ENCODE results near the gene SLC45A3.
"Not testable (repeated sequence)": the region's sequence is repeated elsewhere in the genome, so short reads cannot be mapped to it uniquely, and the experiment has no call there.

Gene SLC45A3

GRCh38 chr1:205680073-205680851 is at the start of gene SLC45A3:
Gene SLC45A3 (minus strand): TSS chr1:205680509. CDS start chr1:205664656, 15,853 bp downstream.
- Histone ChIP-seq H3K27ac (ENCODE audit: low read depth, low read length) (peak within 1 kb of the TSS; percentile 12; the same call in 1 of the 2 replicates), H3K36me3 (ENCODE audit: insufficient read depth, low read length) (no peaks in the 10 kb centered on the region), H3K79me2 (ENCODE audit: control insufficient read depth, insufficient read depth, low read length, unreplicated experiment) (peaks cover 11% of the 10 kb centered on the region), H2AFZ (ENCODE audit: low read length, unreplicated experiment) (peak within 1 kb of the TSS; percentile 83), H3K27me3 (ENCODE audit: insufficient read depth, low read length) (no peaks in the 10 kb centered on the region), H3K4me3 (ENCODE audit: low read depth, low read length) (peak within 1 kb of the TSS; percentile 90), H3K4me1 (ENCODE audit: control insufficient read depth, insufficient read depth, low read length, unreplicated experiment) (peaks cover 11% of the 10 kb centered on the region)

- H3K79me2 ChIP-seq (ENCODE audit: control insufficient read depth, insufficient read depth, low read length, unreplicated experiment) = peaks cover 67% of the 10 kb centered on the region
- H3K27me3 ChIP-seq (ENCODE audit: insufficient read depth, low read length) = no peaks in the 10 kb centered on the region
- peaks cover 14% of the 10 kb centered on the region for H3K36me3 ChIP-seq (ENCODE audit: insufficient read depth, low read length)
- no peak overlapping the region for H3K4me3 ChIP-seq (ENCODE audit: low read depth, low read length)
- H3K4me1 ChIP-seq (ENCODE audit: control insufficient read depth, insufficient read depth, low read length, unreplicated experiment) = no peaks in the 10 kb centered on the region
- no peak overlapping the region for H2AFZ ChIP-seq (ENCODE audit: low read length, unreplicated experiment)
- H3K27ac ChIP-seq (ENCODE audit: low read depth, low read length) = no peak overlapping the region
Measured at GRCh38 chr1:205726619-205727125, 46.4 kb upstream of the SLC45A3 start.

GRCh38 chr1:205725514-205725913 is 45.2 kb upstream of the SLC45A3 start:
- Histone ChIP-seq H3K4me1 (ENCODE audit: control insufficient read depth, insufficient read depth, low read length, unreplicated experiment) (no peaks in the 10 kb centered on the region), H3K36me3 (ENCODE audit: insufficient read depth, low read length) (peaks cover 17% of the 10 kb centered on the region), H3K4me3 (ENCODE audit: low read depth, low read length) (no peak overlapping the region), H2AFZ (ENCODE audit: low read length, unreplicated experiment) (no peak overlapping the region), H3K79me2 (ENCODE audit: control insufficient read depth, insufficient read depth, low read length, unreplicated experiment) (peaks cover 56% of the 10 kb centered on the region), H3K27me3 (ENCODE audit: insufficient read depth, low read length) (no peaks in the 10 kb centered on the region), H3K27ac (ENCODE audit: low read depth, low read length) (no peak overlapping the region)

GRCh38 chr1:205720740-205721139 is 40.4 kb upstream of the SLC45A3 start:
- not testable (repeated sequence) for H2AFZ ChIP-seq (ENCODE audit: low read length, unreplicated experiment); H3K4me1 ChIP-seq (ENCODE audit: control insufficient read depth, insufficient read depth, low read length, unreplicated experiment); H3K27ac ChIP-seq (ENCODE audit: low read depth, low read length); H3K27me3 ChIP-seq (ENCODE audit: insufficient read depth, low read length); H3K4me3 ChIP-seq (ENCODE audit: low read depth, low read length)
- Histone ChIP-seq H3K36me3 (ENCODE audit: insufficient read depth, low read length) (peaks cover 41% of the 10 kb centered on the region), H3K79me2 (ENCODE audit: control insufficient read depth, insufficient read depth, low read length, unreplicated experiment) (peaks cover 21% of the 10 kb centered on the region)

- Histone ChIP-seq H3K36me3 (ENCODE audit: insufficient read depth, low read length) (peaks cover 51% of the 10 kb centered on the region), H3K79me2 (ENCODE audit: control insufficient read depth, insufficient read depth, low read length, unreplicated experiment) (peaks cover 12% of the 10 kb centered on the region)
Measured at GRCh38 chr1:205719762-205720161, 39.5 kb upstream of the SLC45A3 start.

GRCh38 chr1:205719015-205719414 is 38.7 kb upstream of the SLC45A3 start:
- Histone ChIP-seq H3K4me1 (ENCODE audit: control insufficient read depth, insufficient read depth, low read length, unreplicated experiment) (no peaks in the 10 kb centered on the region), H3K4me3 (ENCODE audit: low read depth, low read length) (no peak overlapping the region), H3K27ac (ENCODE audit: low read depth, low read length) (no peak overlapping the region), H3K27me3 (ENCODE audit: insufficient read depth, low read length) (no peaks in the 10 kb centered on the region), H3K36me3 (ENCODE audit: insufficient read depth, low read length) (peaks cover 50% of the 10 kb centered on the region), H2AFZ (ENCODE audit: low read length, unreplicated experiment) (no peak overlapping the region), H3K79me2 (ENCODE audit: control insufficient read depth, insufficient read depth, low read length, unreplicated experiment) (peaks cover 7% of the 10 kb centered on the region)

More at GRCh38 chr1:205719762-205720161, 39.5 kb upstream of the SLC45A3 start:
- Histone ChIP-seq H2AFZ (ENCODE audit: low read length, unreplicated experiment) (no peak overlapping the region), H3K4me1 (ENCODE audit: control insufficient read depth, insufficient read depth, low read length, unreplicated experiment) (no peaks in the 10 kb centered on the region), H3K27me3 (ENCODE audit: insufficient read depth, low read length) (no peaks in the 10 kb centered on the region), H3K4me3 (ENCODE audit: low read depth, low read length) (no peak overlapping the region), H3K27ac (ENCODE audit: low read depth, low read length) (no peak overlapping the region)

- H3K27ac ChIP-seq (ENCODE audit: low read depth, low read length) = no peak overlapping the region
- H3K36me3 ChIP-seq (ENCODE audit: insufficient read depth, low read length) = peaks cover 48% of the 10 kb centered on the region
Measured at GRCh38 chr1:205716371-205717132, 36.2 kb upstream of the SLC45A3 start.

GRCh38 chr1:205715628-205716027 is 35.3 kb upstream of the SLC45A3 start:
- H3K36me3 ChIP-seq (ENCODE audit: insufficient read depth, low read length) = peaks cover 49% of the 10 kb centered on the region

More at GRCh38 chr1:205716371-205717132, 36.2 kb upstream of the SLC45A3 start:
- no peak overlapping the region for H3K4me3 ChIP-seq (ENCODE audit: low read depth, low read length)
- H2AFZ ChIP-seq (ENCODE audit: low read length, unreplicated experiment) = no peak overlapping the region
- H3K79me2 ChIP-seq (ENCODE audit: control insufficient read depth, insufficient read depth, low read length, unreplicated experiment) = no peaks in the 10 kb centered on the region
- no peaks in the 10 kb centered on the region for H3K4me1 ChIP-seq (ENCODE audit: control insufficient read depth, insufficient read depth, low read length, unreplicated experiment)
- no peaks in the 10 kb centered on the region for H3K27me3 ChIP-seq (ENCODE audit: insufficient read depth, low read length)

GRCh38 chr1:205714906-205715246 is 34.6 kb upstream of the SLC45A3 start:
- Histone ChIP-seq H3K4me3 (ENCODE audit: low read depth, low read length) (no peak overlapping the region), H2AFZ (ENCODE audit: low read length, unreplicated experiment) (no peak overlapping the region), H3K4me1 (ENCODE audit: control insufficient read depth, insufficient read depth, low read length, unreplicated experiment) (peaks cover 3% of the 10 kb centered on the region), H3K79me2 (ENCODE audit: control insufficient read depth, insufficient read depth, low read length, unreplicated experiment) (no peaks in the 10 kb centered on the region), H3K36me3 (ENCODE audit: insufficient read depth, low read length) (peaks cover 42% of the 10 kb centered on the region), H3K27me3 (ENCODE audit: insufficient read depth, low read length) (no peaks in the 10 kb centered on the region), H3K27ac (ENCODE audit: low read depth, low read length) (peak overlapping the region; percentile 13; the same call in 1 of the 2 replicates)

More at GRCh38 chr1:205715628-205716027, 35.3 kb upstream of the SLC45A3 start:
- no peak overlapping the region for H3K27ac ChIP-seq (ENCODE audit: low read depth, low read length)
- no peak overlapping the region for H3K4me3 ChIP-seq (ENCODE audit: low read depth, low read length)
- H3K27me3 ChIP-seq (ENCODE audit: insufficient read depth, low read length) = no peaks in the 10 kb centered on the region
- no peaks in the 10 kb centered on the region for H3K4me1 ChIP-seq (ENCODE audit: control insufficient read depth, insufficient read depth, low read length, unreplicated experiment)
- no peaks in the 10 kb centered on the region for H3K79me2 ChIP-seq (ENCODE audit: control insufficient read depth, insufficient read depth, low read length, unreplicated experiment)
- H2AFZ ChIP-seq (ENCODE audit: low read length, unreplicated experiment) = no peak overlapping the region

- H3K27me3 ChIP-seq (ENCODE audit: insufficient read depth, low read length) = no peaks in the 10 kb centered on the region
- peak overlapping the region; percentile 13; the same call in 1 of the 2 replicates for H3K27ac ChIP-seq (ENCODE audit: low read depth, low read length)
- H2AFZ ChIP-seq (ENCODE audit: low read length, unreplicated experiment) = no peak overlapping the region
- H3K4me1 ChIP-seq (ENCODE audit: control insufficient read depth, insufficient read depth, low read length, unreplicated experiment) = peaks cover 6% of the 10 kb centered on the region
- H3K79me2 ChIP-seq (ENCODE audit: control insufficient read depth, insufficient read depth, low read length, unreplicated experiment) = no peaks in the 10 kb centered on the region
- peaks cover 37% of the 10 kb centered on the region for H3K36me3 ChIP-seq (ENCODE audit: insufficient read depth, low read length)
- no peak overlapping the region for H3K4me3 ChIP-seq (ENCODE audit: low read depth, low read length)
Measured at GRCh38 chr1:205714190-205714905, 34.0 kb upstream of the SLC45A3 start.

Data from ACC112 (cell line).